ENCODE data around the gene NPIPB2.
"Not testable (repeated sequence)": the region's sequence is repeated elsewhere in the genome, so short reads cannot be mapped to it uniquely, and the experiment has no call there.

NPIPB2 gene

DNA sequence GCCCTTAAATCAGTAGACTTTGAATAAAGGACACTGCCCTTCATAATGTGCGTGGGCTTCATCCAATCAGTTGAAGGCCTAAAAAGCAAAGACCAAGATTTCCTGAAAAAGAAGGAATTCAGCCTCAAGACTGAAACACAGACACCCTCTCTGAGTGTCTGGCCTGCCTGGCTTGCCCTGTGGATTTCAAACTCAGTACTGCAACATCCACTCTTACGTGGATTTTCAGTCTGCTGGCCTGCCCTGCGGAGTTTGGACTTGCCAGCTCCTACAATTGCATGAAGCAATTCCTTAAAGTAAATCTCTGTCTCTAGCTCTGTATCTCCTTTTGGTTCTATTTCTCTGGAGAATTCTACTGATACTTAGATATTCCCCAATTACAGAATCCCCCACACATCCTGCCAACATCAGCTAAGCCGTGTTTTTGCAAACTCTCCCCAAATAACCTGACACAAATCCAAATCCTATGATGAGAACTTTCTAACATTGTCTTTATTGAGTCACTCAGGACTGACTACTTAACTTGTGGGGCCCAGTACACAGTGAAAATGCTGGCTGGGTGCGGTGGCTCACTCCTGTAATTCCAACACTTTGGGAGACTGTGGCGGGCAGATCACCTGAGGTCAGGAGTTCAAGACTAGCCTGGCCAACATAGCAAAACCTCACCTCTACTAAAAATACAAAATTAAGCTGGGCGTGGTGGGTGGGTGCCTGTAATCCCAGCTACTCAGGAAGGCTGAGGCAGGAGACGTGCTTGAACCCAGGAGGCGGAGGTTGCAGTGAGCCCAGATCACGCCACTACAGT is 15.9 kb upstream of the NPIPB2 start:
- DNase-seq (ENCODE audit: low spot score): no peak

DNA sequence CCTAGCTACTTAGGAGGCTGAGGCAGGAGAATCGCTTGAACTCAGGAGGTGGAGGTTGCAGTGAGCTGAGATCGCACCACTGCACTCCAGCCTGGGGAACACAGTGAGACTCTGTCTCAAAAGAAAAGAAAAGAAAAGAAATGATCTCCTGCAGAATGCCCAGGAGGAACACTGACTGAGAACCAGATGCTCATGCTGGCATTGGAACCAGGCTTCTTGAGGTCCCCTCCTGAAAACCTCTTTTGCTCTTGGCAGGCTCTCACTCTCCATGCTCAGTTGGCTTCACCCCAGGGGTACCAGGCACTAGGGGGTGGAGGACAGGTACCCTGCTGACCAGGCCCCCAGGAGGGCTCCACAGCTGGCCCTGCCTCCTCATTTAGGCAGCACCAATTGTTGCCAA is 14.7 kb upstream of the NPIPB2 start:
- DNase-seq (ENCODE audit: low spot score): no peak

DNA sequence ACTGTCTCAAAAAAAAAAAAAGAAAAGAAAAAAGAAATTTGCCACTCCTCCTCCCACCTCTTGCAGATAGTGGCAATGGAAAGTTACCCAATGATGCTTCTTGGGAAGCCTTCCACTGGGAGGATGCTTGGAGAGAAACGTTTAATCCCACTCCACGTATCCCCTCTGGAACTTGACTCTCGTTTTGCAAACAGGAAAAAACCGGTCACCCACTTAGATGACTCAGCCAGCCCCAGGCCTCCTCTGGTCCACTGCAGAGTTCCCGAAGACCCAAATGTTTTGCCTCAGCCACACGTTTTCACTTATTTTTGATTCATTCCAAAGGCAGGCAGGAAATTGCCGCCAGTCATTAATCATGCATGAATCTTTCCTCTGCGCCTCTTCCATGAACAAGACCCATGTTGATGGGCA is 13.9 kb upstream of the NPIPB2 start:
- DNase-seq (ENCODE audit: low spot score): peak; percentile 95

GRCh38 chr16:11953576-11953975 is 11.7 kb upstream of the NPIPB2 start:
- DNase-seq (ENCODE audit: low spot score): not testable (repeated sequence)

DNA sequence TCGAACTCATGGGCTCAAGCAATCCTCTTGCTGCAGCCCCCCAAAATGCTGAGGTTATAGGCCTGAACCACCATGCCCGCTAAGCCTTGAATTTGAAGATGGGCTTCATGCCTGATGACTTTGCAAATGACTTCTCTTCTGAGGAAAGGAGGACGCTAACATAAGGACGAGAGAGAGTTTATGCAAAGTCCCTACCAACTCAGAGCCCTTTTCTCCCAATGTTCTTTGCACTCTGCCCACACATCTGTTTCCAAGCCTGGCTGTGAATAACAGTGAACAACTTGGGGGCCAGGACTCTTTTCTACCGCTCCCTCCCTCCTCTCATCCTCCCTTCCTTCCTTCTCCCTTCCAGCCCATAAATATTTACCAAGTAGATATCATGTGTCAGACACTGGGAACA is 8.5 kb upstream of the NPIPB2 start:
- no peak for DNase-seq (ENCODE audit: low spot score)

DNA sequence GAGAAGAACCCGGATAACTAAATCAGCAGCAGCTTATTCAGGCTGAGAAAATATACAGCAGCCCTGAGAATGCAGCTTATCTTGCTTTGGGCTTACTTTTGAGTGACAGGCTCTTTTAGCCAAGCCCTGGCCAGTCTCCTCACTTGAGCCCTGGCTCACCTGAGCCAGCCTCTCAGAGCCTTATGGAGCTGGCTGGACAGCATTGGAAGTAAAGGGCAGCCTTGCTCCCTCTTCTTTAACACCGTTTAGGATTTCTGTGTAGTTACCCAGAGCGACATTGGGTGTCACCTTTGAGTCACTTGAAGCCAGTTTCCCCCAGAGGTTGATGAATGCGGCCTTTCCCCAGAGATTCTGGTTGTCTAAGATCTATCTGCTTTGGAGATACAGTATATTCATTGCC is 7.7 kb upstream of the NPIPB2 start:
- peak; percentile 67 for DNase-seq (ENCODE audit: low spot score)

- no peak for DNase-seq (ENCODE audit: low spot score)
These were observed 7.0 kb upstream of the NPIPB2 start for GRCh38 chr16:11948819-11949218.

DNA sequence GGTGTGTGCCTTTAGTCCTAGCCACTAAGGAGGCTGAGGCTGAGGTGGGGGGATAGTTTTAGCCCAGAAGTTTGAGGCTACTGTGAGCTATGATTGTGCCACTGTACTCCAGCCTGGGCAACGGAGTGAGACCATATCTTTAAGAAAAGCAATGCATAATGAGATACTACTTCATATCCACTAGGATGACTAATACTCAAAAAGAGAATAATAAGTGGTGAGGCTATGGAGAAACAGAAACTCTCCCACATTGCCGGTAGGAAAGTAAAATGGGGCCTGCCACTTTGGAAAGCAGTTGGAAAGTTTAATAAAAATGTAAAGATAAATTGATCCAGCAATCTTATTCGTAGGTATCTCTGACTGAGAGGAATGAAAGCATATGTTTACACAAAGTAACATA is 4.6 kb upstream of the NPIPB2 start:
- DNase-seq (ENCODE audit: low spot score): no peak

GRCh38 chr16:11927350-11927749 is 14.5 kb downstream of the NPIPB2 start:
- not testable (repeated sequence) for DNase-seq (ENCODE audit: low spot score)

GRCh38 chr16:11924046-11924445 is 17.8 kb downstream of the NPIPB2 start:
- not testable (repeated sequence) for DNase-seq (ENCODE audit: low spot score)

- peak; percentile 45 for DNase-seq (ENCODE audit: low spot score)
These were observed 25.1 kb downstream of the NPIPB2 start for GRCh38 chr16:11916524-11917285.

GRCh38 chr16:11915644-11916523 is 26.0 kb downstream of the NPIPB2 start, which contains the start of gene GSPT1:
TSS of gene GSPT1 (minus strand) at chr16:11915956. CDS start at chr16:11915720, 236 bp downstream.
- DNase-seq (ENCODE audit: low spot score): peak; percentile 95

DNA sequence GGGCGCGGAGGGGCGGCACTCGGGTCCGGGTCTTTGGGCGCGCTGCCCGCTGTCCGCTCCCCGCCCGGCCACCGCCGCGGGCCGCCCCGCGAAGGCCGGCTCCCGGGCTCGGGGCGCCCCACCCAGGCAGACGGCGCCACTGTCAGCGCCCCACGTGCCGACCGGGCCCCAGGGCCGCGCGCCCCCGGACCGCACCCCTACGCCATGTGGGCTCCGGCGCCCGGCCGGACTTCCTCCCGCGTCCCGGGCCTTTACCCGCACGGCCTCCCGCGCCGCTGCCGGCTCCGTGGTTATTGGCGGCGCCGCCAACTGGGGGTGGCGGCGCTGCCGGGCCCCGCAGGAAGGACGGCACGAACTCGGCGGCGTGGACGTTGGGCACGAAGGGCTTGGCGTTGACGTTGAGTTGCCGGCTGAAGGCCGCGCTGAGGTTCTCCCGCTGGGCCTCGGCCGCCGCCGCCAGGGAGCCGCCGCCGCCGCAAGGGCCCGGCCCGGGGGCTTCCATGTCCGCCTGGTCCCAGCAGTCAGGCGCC is 26.7 kb downstream of the NPIPB2 start:
- peak; percentile 34 for DNase-seq (ENCODE audit: low spot score)

GRCh38 chr16:11914210-11915113 is 27.4 kb downstream of the NPIPB2 start:
- DNase-seq (ENCODE audit: low spot score): peak; percentile 33

- DNase-seq (ENCODE audit: low spot score): peak; percentile 12
These were observed 28.3 kb downstream of the NPIPB2 start for GRCh38 chr16:11913425-11914079.

DNA sequence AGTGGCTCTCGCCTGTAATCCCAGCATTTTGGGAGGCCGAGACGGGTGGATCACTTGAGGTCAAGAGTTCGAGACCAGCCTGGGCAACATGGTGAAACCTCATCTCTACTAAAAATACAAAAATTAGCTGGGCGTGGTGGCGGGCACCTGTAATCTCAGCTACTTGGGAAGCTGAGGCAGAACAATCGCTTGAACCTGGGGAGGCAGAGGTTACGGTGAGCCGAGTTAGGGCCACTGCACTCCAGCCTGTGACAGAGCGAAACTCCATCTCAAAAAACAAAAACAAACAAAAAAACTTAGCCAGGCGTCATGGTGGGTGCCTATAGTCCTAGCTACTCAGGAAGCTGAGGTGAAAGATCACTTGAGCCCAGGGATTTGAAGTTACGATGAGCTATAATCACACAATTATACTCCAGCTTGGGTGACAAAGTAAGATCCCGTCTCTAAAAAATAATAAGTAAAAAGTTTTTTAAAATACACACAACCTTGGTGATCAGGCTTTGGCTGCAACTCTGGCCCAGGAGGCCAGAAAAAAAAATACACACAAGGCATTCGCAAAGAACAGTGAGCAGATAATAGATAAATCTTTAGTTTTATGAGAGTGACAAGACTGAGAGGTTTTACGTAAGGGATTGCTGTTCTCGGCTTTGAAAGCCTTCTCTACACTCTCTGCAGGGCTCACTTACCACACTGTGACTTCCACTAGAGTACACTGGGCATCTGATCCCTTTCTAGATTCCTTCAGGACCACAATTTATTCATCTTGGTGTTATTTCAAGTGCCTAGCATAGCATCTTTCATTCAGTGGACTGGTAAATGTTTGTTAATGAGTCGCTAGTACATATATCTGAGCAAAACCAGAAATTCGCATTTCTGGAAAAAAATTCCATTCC is 31.9 kb downstream of the NPIPB2 start:
- peak; percentile 49 for DNase-seq (ENCODE audit: low spot score)

DNA sequence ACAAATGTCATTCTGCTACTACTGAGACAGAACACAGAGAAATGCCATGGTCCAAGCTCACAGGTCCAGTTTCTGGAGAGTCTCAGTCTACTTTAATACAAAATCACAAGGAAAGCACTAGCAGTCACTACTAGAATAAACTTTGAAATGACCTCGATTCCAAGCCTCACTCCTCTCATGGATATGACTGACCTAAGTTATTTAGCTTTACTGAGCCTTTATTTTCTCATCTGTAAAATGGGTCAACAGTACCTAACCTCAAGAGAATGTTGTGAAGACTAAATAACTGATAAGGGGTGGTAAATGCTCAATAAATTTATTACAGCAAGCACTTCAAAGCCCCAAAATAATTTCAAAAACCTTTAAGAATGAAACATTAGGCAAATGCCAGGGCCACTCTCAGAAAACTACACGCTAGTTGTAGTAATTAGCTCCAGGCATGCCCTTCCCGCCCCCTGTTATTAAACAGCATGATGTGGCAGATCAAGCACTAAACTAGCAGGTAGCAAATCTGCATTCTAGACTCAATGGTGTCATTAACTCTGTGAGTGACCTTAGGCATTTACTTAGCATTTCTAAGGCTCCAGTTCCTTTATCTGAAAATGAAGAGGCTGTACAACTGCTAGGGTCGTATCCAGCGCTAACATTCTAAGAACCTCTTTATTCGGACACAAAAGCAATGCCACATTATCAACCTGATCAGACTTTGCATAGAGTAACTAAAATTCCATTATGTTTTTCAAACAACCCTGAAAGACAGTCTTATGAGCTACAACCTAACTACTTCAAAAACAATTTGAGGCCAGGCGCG is 34.5 kb downstream of the NPIPB2 start:
- DNase-seq (ENCODE audit: low spot score): no peak

GRCh38 chr16:11903906-11904305 is 37.9 kb downstream of the NPIPB2 start:
- DNase-seq (ENCODE audit: low spot score): no peak
